ENCODE data around the gene NRARP.

GRCh38 chr9:137298401-137299202, 3.5 kb downstream of the NRARP start:
- TF ChIP-seq, protein P1, sequence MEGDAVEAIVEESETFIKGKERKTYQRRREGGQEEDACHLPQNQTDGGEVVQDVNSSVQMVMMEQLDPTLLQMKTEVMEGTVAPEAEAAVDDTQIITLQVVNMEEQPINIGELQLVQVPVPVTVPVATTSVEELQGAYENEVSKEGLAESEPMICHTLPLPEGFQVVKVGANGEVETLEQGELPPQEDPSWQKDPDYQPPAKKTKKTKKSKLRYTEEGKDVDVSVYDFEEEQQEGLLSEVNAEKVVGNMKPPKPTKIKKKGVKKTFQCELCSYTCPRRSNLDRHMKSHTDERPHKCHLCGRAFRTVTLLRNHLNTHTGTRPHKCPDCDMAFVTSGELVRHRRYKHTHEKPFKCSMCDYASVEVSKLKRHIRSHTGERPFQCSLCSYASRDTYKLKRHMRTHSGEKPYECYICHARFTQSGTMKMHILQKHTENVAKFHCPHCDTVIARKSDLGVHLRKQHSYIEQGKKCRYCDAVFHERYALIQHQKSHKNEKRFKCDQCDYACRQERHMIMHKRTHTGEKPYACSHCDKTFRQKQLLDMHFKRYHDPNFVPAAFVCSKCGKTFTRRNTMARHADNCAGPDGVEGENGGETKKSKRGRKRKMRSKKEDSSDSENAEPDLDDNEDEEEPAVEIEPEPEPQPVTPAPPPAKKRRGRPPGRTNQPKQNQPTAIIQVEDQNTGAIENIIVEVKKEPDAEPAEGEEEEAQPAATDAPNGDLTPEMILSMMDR (conservative IDR thresholded peaks at IDR 0.05; ENCODE audit: low read depth in 2 of 2), result no peak
- no peak; the same call in none of the 2 replicates for TF ChIP-seq POLR2AphosphoS5 (IDR thresholded peaks at IDR 0.05; ENCODE audit: low read depth)
- no peak for TF ChIP-seq REST (IDR thresholded peaks at IDR 0.05; ENCODE audit: unreplicated experiment)
- no peak for TF ChIP-seq EZH2phosphoT487 (IDR thresholded peaks at IDR 0.05; ENCODE audit: unreplicated experiment)
- TF ChIP-seq ZNF462 (CRISPR knock-in tag; IDR thresholded peaks at IDR 0.05), result no peak
